GM18511 (cell line): Measurements from ENCODE around the gene FOXQ1.
"Not testable (repeated sequence)": the region's sequence is repeated elsewhere in the genome, so short reads cannot be mapped to it uniquely, and the experiment has no call there.

Experiments used
- ATAC-seq: cut with Tn5 transposase; IDR thresholded peaks from one replicate; pipeline ENCODE4 v1.9.1; 2021; ENCODE audit warnings: mild to moderate bottlenecking, moderate library complexity; ENCODE audit not compliant: unreplicated experiment

Gene FOXQ1

DNA sequence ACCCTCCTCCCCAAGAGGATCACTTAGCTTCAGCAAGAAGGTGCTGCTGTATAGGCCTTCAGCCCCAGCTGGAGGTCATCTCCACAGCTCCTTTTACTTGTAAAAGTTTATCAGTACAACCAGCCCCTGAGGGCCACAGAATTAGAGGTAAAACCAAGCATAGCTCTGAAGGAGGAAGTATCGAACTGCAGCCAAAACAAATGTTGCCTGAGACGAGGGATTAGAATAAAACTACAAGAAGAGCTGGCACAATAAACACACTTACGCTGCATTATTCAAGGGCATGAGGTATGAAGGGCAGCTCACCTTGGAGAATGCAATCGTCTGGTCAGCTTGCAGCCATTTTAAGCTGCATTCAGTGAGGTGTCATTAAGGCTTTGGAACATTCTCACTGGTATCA lies 21.1 kb upstream of the FOXQ1 start:
- ATAC-seq = no peak

DNA sequence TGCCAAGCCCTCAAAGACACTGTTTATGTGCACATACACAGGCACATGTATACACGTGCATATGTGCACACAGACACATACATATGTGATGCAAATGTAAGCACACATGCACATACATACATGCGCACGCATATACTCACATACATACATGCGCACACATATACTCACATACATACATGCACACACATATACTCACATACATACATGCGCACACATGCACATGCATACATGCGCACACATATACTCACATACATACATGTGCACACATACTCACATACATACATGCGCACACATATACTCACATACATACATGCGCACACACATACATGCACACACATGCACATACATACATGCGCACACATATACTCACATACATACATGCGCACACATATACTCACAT lies 20.5 kb upstream of the FOXQ1 start:
- ATAC-seq = no peak

DNA sequence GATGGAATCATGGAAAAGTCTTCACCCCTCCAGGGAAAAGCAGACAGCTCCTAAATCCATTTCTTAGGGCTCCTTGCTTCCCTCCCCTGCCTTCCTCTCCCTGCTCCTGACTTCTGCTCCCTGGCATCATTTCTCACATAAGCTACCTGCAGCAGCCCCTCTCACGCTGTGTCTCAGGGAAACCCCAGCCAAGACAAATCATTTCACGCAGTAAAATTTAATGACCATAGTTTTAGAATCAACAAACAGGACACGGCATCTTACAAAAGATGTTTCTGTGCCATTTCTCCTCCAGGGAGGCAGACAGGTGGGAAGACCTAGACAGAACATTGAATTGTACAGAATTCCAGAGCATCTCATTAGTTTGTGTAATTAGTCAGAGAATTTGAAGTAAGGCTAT lies 16.5 kb upstream of the FOXQ1 start:
- no peak for ATAC-seq

DNA sequence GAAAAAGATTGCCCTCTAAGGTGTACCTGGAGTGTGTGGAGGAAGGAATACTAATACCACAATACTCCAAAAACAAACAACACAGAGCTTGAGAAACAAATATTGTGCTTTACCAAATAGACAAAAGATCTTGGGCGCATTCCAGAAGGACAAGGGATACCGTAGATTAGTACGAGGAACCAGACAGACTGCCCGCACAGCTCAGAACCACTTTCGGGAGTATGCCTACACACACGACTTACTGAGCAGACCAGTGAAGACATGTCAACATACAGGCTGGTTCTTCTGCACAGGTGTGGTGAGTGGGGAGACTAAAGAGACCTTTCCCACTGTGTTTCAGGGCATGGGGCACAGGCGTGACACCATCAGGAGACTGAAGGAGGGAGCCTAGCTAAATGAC lies 15.8 kb upstream of the FOXQ1 start:
- ATAC-seq = no peak

DNA sequence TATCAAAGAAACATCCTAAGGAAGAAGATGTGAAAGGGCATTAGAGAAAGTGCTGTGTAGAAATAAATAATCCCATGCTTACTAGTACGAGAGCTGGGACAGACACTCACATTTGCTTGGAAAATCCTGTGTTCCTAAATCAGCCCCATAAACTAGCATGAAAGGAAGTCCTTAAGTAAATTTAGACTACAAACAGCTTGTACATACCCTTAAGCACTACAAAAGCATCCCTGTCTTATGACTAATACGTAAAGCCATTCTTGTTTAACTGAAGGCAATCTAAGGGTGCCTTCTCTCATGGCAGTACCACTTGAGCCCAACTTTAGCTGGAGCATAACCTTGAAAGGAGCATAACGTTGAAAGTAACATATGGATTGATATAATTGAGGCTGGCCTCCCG lies 15.4 kb upstream of the FOXQ1 start:
- no peak for ATAC-seq

DNA sequence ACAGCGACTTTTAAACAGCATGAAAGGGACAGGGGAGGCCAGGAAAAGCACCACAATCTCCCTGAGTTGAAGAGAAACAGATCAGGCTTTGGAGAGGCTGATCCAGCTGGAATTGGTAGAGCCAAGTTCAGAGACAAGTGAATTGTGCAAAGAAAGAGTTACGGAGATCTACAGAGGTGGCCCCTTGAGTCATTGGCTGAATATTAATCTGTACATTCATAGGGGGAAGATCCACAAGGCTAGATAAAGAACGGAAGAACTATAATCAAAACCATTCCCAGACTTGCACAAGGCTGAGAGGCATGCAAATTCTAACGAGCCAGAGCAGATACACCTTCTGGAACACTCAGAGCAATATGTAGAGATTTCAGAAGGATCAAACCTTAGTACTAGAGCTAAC lies 14.2 kb upstream of the FOXQ1 start:
- ATAC-seq = no peak

DNA sequence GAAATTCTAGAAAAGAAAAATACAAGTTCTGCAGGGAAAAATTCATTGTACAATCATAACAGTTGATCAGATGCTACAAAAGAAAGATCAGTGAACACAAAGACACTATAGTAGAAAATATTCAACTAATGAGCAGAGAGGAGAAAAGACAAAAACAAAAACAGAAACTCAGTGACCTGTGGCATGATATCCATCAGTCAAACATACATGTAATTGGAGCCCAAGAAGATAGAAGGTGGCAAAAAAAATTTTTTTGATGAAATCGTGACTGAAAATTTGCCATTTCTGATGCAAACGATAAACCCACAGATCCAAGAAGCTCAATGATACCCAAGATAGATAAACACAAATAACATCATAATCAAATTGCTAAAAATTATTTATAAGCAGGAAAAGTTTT lies 13.1 kb upstream of the FOXQ1 start:
- no peak for ATAC-seq

DNA sequence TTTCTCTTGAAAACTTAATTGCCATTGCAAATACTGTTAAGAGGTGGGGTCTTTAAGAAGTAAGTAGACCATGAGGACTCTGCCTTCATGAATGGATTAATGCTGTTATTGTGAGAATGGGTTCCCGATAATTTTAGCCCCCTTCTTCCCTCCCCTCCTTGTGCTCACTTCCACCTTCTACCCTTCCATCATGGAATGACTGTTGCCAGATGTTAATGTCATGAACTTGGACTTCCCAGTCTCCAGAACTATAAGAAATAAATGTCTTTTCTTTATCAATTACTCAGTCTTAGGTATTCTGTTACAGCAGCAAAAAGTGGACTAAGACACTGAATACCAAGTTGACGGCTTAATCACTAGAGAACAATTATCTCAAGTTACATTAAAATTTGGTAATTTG lies 5.8 kb upstream of the FOXQ1 start:
- no peak for ATAC-seq

DNA sequence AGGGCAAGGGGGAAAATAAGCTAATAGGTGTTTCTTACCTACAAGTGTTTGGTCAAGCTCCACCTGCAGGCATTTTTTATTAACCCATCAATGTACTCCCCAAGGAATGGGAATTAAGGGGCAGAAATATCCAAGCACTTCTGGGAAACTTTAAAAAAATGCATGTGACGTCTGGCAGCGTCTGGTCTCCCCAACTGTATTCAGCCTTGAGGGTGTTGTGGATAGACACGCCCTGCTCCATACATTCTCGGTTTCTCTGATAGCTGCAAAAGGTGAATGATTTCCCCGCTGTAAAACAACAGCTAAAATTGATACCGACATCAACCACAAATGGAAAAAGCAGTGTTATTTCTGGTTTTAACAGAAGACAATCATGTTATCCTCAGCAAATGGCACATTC lies 2.5 kb upstream of the FOXQ1 start:
- no peak for ATAC-seq

DNA sequence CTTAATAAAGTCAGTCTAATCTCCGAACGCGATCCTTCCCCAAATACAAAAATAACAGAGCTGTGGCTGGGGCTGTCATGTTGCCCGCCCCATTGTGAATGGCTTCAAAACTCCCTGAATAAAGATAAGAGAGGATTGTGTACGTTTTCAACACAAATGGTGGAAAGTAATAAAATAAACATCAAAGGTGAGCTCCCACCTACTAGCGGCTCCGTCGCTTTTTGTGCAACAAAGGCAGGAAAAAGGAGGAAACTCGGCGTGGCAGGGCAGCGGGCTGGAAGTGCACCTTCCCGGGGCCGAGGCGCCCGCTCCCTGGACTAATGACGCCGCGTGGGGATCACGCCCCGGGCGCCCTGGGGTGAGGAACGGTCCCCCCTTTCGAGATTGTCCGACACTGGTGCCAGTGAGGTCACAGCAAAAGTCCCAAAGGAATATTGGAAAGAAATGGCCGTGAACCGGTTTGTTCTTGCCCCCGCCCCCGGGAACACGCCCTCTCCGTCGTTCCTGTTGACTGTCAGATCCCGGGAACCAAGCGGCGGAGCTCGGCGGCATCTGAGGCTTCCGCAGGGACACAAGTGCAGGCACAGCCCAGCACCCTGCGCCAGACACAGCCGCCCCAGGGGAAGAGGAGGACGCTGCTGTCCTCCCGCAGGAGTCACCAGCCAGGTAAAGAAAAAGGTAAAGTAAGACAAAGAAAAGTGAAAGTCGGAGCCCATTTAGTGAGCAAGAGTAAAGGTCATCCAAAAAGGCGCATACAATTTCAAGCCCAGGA lies 1.1 kb upstream of the FOXQ1 start:
- no peak for ATAC-seq

DNA sequence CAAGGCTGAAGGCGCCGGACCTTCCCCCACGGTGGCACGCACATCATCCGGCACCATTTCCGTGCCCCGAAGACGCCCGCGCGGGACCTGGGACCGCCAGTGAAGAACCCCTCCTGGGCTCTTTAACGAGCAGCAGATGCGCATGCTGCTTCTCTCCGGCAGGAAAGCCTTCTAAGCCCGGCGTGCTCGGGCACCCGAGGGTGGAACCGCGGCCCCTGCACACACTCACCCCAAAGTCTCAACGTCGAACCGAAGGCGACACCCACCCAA lies 240 bp downstream of the FOXQ1 start:
- no peak for ATAC-seq

DNA sequence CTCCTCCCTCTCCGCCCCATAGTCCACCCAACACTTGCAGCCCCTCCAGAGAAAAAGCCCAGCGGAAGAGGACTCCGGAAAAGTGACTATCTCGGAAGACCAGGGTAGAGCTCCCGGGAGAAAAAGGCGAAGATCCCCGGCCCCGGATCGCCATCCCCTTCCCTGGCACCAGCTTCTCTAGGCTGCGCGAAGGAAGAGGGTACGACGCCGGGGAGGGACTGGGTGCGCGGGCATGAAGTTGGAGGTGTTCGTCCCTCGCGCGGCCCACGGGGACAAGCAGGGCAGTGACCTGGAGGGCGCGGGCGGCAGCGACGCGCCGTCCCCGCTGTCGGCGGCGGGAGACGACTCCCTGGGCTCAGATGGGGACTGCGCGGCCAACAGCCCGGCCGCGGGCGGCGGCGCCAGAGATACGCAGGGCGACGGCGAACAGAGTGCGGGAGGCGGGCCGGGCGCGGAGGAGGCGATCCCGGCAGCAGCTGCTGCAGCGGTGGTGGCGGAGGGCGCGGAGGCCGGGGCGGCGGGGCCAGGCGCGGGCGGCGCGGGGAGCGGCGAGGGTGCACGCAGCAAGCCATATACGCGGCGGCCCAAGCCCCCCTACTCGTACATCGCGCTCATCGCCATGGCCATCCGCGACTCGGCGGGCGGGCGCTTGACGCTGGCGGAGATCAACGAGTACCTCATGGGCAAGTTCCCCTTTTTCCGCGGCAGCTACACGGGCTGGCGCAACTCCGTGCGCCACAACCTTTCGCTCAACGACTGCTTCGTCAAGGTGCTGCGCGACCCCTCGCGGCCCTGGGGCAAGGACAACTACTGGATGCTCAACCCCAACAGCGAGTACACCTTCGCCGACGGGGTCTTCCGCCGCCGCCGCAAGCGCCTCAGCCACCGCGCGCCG lies 822 bp downstream of the FOXQ1 start:
- ATAC-seq = no peak

DNA sequence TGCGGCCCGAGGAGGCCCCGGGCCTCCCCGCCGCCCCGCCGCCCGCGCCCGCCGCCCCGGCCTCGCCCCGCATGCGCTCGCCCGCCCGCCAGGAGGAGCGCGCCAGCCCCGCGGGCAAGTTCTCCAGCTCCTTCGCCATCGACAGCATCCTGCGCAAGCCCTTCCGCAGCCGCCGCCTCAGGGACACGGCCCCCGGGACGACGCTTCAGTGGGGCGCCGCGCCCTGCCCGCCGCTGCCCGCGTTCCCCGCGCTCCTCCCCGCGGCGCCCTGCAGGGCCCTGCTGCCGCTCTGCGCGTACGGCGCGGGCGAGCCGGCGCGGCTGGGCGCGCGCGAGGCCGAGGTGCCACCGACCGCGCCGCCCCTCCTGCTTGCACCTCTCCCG lies 1.5 kb downstream of the FOXQ1 start:
- ATAC-seq = no peak

DNA sequence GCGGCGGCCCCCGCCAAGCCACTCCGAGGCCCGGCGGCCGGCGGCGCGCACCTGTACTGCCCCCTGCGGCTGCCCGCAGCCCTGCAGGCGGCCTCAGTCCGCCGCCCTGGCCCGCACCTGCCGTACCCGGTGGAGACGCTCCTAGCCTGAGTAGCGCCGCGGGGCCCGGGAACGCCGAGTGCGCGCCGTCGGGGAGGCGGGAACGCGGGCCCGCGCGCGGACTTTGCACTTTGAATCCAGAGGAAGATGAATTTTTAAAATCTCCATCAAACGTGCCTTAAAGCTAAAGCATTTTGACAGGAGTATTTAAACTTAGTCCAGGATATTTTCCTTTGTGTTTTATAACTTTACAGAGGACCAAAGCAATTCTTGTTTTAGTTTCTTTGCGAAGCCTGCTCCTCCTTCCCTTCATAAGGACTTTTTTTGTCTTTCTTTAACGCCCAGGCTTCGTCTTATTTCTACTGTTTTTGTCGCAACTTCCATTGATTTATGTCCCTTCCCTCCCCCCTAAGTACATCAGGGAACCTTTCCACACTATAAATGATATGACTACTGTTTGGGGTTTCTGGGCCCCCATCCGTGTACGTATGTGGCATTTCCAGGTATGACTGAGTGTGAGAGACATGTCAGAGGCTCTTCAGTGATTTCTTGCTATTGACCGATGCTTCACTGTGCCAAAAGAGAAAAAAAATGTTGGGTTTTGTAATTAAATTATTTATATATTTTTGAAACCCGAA lies 2.0 kb downstream of the FOXQ1 start:
- ATAC-seq = no peak

DNA sequence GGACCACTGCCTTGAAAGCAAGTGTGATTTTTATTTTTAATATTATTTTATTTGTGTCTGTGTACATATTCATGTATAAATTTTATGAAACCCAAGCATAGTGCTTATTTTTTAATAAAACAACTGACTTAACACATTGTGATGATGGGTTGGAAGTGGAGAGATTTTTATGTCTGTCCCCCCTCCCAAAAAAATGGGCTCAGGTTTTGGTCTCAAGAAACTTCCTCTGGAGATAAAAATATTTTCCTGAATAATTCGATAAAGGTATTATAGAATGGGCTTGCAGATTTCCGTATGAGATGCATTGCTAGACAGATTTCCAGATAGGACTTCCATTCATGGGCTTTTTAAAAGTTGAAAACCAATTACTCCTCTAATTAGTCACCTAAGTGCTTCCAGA lies 2.7 kb downstream of the FOXQ1 start:
- no peak for ATAC-seq

DNA sequence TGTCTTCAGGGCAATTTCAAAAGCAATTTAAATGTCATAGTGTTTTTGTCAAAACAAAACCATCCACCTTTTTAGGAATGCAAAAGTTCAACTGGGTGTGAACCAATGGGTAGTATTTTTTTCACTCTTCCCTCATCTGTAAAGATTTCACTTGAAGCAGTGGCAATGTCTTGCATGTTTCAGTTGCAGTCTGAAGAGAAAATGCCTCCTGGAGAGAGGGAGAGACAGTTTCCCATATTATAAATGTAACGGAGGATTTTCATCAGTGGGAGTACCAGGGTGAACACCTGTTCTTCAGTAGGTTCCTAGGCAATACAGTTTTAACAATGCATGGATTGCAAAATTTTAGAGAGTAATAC lies 3.3 kb downstream of the FOXQ1 start:
- no peak for ATAC-seq

DNA sequence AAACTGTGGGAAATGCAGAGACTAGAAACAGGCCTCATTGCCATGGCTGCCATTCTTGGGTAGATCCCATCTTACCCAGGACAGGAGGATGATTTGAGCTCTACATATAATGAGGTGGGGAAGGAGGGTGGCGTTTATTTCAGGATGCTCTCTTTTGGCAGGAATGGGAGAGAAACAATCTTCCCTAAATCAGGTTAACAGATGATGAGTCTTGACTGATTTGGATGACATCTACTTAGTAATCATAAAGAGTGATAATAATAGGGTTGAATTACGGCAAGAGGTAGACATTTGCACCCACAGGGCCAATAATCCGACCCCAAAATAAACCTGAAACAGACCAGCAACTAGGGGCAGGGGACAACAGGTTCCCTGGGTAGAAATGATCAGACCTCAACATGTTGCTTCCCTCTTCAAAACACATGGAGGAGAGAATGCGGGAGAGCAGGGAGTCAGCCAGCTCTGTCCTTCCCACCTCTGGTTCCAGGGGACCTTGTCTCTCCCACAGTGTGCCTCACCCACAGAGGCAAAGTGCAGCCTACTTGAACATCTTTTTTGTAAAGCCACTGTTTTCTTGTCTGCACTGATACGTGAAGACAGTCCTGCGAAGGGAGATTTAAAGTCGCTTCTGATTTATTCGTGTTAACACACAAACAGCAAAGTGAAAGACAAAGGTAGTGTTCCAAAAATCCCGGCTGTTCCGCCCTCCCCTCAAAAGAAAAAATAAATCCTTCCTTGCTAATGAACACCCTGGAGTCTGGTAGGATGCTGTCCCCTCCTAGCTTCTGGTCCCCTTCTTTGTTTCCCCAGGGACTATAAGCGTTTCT lies 3.9 kb downstream of the FOXQ1 start:
- no peak for ATAC-seq

DNA sequence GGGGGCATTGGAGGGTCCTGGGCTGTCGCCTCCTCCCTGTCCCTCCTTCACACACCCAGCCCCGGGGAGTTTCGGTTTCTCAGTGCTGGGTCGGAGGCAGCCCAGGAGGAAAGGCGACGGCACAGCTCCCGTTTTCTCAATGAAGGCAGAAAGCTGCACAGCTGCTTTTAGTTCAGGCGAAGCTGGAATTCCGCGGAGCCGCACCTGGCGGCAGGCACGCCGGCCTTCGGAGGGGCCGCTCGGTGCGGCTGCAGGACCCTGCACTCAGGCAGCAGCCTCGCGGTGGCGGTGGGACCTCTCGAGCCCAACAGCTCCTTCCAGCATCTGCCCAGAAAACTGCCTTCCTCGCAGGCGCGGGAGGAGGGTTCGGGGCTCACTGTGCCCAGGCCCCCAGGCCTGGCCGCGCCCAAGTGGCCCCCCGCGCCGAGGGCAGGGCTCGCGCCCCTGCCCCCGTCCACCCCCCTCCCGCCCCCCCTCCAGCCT lies 4.6 kb downstream of the FOXQ1 start:
- no peak for ATAC-seq

DNA sequence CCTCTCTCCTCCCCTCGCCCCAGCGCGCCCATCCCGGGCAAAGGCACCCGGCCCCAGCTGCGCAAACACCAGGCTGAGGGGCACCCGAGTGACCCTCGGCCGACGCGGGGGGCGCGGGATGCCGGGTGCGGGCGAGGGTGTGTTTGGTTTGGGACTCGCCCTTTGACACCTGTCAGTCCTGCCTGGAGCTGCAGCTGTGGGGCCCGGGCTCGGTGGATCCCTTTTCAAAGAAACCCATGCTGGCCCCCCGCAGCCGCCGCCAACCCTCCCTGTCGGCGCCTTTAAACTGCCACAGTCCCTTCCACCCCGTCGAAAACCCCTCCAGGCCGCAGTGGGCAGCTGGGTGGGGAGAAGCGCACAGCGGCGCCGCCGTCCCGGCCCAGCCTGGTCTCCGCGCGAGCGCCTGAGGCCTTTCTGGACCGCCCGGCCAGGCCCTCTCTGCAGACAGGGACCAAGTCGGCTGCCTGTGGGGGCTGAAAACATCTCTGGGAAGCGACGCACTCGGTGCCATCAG lies 5.5 kb downstream of the FOXQ1 start:
- ATAC-seq = no peak

DNA sequence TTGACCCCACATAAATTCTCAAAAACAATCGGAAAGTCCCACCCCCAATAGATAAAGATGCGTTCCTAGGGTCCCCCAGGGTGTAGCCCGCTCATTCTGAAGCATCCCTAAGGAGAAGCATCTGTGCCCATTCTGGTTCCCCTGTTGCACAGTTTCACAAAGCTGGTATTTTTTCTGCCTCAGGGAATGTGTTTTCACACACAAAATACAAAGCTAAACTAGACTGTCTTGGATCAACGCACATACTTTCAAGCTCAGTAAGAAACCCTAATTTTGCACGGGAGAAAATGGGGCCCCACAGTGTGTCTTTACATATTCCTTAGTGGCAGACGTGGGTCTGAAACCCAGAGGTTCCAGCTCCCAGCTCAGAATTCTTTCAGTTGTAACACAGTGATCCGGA lies 6.1 kb downstream of the FOXQ1 start:
- ATAC-seq = no peak

DNA sequence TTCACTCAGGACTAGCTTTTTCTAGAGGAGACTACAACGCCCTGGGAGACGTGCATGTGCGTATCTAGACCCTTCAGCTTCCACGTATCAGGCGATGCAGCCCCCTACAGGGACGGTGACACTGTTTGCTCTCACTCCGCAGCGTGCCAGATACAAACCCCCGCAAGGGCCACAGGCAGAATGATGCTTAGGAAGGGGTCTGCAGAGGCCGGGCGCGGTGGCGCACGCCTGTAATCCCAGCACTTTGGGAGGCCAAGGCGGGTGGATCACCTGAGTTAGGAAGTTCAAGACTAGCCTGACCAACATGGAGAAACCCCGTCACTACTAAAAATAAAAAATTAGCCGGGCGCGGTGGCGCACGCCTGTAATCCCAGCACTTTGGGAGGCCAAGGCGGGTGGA lies 6.7 kb downstream of the FOXQ1 start:
- ATAC-seq = not testable (repeated sequence)
